SIG-M5 treated with dmso at 0.1 percent for 504 hours (cell line): ENCODE data around the gene AGMO.

ENCODE experiments used
- DNase-seq: peaks from one replicate; lab custom pipeline; 2025; ENCODE audit not compliant: unreplicated experiment; lab: John Stamatoyannopoulos, UW

The AGMO gene

DNA sequence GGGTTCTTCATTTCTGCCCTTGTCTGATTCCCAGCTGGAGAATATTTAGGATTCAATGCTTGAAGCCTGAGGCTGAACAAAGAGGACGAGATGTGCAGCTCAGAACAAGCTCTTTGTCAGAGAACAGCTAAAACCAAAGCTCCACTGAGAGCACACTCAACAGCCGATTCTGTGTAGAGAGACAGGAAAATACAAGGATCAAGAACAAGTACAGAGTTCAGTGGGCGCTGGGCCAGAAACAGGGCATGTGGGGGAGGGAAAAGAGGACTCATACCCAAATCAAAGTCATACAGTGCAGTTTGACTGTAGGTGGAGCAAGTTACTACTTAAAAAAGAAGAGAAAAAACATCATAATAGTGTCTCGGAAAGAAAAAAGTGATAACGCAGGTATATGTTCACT lies at the start of gene AGMO:
Gene AGMO (minus strand): TSS at position 181 of the 400 bp plus-strand sequence.
- no peak for DNase-seq

DNA sequence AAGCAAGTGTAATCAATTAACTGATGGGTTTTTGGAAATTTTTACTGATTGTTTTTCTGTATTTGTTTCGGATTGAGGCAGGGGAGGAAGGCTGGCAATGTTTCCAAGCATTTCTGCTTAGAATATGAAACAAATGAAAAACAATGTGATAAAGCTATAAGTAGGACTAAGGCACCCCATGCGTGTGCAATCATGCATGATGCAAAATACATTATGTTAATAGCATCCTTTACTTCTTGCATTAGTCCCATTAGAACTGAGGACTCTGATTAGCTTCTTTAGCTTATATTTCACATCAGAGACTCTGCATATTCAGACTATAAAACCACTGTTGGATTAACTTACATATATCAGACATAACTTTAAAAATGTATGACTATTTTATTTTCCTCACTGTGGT lies 48.7 kb upstream of the AGMO start:
- no peak for DNase-seq

DNA sequence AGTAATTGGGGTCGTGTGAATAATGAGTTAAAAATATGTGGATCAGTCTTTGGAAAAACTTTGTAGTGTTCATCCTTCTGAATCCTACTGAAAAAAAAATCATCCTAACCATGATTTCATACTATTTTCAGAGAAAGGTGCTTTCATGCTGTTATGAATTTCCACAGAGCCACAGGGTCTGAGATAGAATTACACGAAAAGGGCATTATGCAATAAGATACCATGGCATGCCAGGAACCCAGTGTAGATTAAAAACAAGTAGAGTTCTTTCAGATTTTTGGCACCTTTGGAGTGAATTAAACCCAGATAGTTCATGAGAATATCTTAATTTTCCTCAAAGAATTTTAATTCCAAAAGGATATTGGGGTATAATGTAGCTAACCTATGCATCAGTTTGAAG lies 47.5 kb upstream of the AGMO start:
- DNase-seq, result no peak

DNA sequence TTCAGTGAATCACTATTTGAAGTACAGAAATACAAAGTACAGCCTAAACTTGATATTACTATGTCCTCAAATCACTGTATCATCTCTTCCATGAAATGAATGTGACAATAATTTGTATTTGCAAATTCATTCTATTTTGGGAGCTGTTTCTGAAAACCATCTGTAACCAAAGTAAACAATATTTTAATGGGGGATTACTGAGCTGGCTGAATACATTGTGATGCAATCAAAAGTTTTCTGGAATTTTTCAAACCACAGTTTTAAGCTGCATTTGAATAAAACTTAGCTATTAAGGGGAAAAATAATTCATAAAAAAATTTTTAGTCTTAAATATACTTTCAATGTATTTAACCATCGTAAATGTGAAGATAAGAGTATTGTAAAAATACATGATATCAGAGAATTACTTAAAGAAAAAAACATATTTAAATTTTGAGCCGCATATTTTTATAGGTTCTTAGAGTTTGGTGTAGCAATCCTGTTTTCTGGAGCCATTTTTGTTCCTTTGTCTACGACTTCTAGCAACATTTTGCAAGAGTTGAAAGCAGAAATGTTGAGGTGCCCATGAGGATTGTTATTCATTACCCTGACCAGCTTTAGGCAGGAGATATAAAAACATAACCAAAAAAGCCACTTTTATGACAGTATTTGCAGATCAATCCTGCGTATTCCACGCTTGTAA lies 45.9 kb upstream of the AGMO start:
- DNase-seq, result no peak

DNA sequence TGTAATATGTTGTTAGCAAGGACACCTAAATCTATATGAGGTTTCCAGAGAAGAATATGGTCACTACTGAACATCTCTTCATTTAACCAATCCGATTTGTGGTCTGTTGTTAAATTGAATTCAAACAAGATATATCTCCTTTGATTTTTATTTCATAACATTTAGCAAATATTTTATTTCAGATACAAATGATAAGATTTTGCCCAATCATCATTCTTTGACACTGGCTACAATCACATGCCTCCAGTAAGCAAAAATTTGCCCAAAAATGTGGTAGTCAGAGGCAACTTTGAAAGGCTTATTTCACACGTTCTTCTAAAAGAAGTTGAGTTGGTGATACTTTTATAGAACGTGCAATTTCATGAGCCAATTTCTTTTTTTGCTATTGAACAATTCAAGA lies 44.7 kb upstream of the AGMO start:
- DNase-seq, result no peak

DNA sequence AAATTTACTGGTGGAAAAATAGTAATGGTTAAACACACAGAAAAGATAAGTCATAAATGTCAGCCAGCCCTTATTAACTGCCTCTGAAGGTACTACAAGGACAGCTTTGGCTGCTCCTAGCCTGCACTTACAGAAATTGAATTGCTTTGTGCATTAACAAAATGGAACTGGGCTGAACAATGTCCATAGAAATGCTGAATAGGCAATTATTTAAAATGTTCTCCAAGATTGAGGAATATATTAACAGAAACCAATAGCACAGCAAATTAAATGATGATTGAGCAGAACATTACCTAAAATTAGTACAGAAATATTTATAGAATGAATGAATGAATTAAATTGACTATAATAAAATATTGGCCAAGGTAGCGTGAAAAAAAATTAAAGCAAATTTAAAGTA lies 42.4 kb upstream of the AGMO start:
- DNase-seq, result no peak

DNA sequence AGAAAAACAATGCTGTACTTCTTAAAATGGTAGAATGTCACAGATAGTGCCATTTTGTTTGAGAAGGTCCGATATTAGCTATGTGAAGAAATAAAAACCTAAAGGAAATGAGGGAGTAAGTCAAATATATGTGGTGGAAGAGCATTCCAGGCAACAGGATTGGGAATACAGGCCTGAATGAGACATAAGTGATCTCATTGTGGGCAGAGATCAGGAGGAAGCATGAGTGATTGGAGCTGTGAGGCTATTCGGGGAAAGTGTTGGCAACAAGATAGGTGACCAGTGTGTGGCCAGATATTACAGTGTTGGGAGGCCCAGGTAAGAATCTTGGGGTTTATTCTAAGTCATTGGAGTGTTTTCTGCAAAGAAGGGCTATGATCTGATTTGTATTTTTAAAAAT lies 41.3 kb upstream of the AGMO start:
- DNase-seq, result no peak

DNA sequence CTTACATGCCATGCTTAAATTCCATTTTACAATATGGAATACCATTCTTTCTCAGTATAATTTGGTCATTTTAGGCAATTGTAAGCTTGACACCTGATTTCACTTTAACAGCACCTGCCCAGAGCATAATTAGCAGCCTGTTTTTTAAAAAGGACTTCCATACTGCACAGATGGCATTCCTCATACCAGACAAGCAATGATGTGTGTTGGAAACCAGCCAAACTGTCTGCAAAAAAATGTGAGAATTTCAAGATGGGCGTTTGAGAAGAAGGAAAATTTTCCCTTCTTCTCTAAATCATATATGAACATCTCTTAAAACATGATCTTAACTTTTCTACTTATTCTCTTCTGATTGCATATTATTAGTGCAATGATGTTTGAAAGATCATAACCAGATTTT lies 40.4 kb upstream of the AGMO start:
- no peak for DNase-seq

DNA sequence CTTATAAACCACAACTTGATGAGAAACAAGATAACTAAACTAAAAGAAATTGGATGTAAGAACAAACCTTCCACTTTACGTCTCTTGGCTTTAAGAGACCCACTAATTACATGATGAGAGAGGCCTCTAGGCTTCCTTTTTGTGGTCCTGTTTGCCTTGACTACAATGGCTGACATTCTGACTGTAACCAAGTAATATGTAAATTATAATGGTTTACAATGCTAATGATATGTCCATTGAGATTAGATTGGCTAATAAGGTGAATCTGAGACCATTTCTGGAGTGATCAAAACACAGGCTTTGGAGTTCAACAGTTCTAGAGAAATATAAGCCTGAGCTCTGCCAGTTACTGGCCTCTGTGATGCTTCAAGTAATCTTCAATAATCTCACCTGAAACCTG lies 39.4 kb upstream of the AGMO start:
- DNase-seq, result no peak

DNA sequence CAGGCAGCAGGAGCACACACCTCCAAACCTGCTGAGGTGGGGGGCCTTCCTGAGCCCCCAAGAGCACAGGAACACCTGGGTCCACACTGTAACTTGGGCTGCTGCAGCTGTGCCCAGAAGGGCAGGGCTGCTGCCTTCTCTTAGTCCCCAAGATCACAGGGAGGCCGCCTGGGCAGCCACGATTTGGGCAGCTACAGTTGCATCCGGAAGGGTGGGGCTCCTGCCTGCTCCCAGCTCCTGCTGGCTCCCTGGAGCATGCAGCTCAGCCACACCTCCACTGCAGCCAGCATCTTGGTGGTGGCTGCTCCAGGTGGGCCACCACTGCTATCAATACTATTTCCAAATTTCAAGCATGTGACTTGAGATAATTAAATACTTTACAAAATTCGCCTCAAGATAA lies 38.5 kb upstream of the AGMO start:
- no peak for DNase-seq

DNA sequence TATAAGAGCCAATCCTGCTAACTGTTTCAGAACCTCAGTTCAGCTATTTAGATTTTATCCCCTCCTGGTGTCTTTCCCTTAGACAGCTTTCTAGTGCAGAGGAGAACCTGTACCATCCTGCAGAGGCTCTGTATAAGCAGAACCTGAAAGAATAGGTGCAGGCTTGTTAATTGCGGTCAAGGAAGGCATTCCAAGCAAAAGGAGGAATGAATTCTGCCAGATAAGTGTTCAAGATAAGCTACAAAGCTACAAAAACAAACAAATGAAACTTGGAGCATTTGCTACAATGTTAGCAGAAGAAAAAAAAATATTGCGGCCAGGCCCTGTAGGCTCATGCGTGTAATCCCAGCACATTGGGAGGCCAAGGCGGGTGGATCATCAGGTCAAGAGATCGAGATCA lies 32.6 kb upstream of the AGMO start:
- DNase-seq, result no peak

DNA sequence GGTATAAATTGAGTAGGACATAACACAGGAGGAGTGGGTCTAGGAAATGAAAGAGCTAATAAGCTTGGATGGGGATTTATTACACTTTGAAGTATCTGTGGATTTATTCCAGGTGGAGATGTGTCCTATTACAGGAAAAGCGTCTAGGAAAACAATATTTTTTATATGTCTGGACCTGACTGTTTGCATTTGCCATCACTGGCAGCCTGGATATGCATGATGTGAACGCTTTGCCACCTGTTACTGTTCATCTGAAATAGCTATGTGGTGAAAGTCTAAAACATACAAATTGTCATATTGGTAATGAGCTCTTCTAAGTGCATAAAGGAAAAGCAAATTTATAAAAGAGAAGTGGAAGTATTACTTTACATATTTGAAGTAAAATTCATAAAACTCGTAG lies 31.6 kb upstream of the AGMO start:
- DNase-seq, result no peak

DNA sequence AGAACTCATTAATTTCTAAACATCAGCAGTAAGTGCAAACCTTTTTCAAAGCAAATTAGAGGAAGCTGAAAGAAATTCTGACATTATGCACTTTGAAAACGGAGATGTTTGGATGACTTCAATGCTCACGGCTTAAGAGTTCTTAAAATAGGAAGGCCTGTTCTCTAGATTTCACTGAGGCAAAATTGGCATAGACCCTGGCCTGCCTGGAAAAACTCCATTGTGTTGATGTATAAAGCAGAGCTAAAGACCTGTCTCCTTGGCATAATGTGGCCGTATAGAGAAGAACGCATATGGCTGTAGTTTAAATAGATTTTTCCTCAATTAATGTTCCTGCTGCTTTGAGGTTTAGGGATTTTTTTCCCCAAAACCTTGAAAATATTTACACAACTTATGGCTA lies 24.5 kb upstream of the AGMO start:
- DNase-seq, result no peak

DNA sequence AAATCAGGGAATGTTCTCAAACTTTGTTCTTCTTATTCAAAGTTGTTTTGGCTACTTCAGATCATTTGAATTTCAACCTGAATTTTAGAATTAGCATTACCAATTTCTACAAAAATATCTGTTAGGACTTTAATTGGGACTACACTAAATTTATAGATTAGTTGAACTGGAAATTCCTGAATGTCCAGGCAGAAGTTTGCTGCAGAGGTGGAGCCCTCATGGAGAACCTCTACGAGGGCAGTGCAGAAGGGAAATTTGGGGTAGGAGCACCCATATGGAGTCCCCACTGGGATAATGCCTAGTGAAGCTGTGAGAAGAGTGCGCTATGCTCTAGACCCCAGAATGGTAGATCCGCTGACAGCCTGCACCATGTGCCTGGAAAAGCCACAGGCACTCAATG lies 22.8 kb upstream of the AGMO start:
- no peak for DNase-seq

DNA sequence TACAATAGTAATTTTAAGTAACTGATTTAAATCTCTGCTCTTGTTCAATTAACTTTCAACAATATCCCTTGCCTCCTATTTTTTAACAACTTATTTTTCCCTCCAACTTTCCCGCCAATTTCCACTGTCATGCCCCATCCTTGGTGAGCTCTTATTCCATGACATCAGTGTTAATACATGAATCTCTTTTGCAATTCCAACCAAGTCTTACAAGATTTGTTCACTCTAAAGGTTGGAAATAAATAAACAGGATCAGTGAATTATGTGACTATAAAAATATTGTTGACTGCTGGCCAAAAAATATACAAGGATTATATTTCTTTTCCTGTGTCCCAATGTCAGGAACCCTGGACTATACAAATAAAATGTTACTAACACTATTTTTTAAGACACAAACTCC lies 21.0 kb upstream of the AGMO start:
- no peak for DNase-seq

DNA sequence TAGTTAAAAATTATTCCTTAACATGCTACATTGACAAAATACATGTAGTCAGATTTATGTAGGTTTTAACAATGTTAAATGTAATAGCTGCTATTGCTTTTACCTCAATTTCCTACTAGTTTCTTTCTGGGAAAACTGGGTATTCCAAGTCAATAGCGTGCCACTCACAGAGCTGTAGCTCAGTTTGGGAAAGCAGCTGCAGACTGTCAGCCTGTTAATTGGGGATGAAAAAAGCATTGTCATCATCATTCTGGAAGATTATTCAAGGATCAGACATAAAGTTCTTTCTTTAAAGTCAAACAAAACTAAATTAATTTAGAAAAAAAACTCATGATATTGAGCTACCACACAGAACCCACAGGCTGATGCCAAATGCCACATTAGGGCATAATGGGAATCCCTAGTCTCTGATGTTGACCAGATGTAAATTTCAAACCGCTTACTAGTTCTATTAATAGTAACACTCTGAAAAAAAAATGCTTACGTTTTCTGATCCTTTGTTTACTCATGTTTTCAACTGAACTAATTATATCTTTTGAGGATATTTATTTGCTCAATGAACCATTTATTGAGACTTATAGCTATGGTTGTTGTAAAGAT lies 19.6 kb upstream of the AGMO start:
- DNase-seq, result no peak

DNA sequence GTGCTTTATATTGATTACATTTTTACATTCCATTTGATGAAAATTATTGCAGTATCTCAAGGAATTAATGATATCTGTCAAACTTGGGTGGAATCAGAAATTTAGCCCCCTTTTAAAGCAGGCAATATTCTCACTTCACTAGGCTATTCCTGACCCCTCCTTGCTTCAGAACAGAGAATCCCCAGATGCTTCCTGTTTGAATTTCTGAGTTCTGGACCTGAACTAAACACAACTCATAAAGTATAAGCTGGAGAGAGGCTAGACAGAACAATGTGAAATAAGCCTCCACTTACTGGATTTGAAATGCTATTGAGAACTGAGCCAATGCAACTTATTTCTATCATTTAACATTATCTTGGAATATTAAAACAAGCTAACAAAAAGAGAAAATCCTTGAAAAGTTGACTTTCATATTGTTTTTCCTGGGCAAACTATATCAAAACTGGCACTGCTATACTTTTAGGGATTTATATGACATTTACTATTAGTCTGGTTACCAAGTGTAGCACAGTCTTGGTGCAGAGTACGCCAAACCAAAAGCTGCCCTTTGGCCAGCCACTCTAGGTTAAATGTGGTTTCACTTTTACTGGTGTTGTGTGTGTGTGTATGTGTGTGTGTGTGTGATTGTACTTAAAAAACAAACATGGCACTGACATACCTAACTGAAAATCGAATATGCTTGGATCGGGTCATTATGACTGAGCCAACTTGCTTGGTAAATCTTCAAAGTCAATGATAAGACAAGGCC lies 19.0 kb upstream of the AGMO start:
- no peak for DNase-seq

DNA sequence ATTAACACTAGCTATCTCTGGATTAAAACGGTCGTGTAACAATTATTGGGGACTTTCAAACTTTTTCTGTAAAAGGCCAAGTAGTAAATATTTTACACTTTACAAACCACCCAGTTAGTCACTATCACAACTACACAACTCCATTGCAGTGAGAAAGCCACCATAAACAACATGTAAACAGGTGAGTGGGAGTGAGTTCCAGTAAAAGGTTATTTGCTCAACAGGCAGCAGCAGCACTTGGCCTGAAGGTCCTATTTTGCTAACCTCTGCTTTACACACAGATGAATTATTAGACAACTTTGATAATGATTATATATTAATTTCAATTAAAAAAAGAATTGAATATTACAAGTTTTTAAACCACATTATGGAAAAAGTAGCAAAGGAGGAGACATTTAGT lies 15.8 kb upstream of the AGMO start:
- no peak for DNase-seq

DNA sequence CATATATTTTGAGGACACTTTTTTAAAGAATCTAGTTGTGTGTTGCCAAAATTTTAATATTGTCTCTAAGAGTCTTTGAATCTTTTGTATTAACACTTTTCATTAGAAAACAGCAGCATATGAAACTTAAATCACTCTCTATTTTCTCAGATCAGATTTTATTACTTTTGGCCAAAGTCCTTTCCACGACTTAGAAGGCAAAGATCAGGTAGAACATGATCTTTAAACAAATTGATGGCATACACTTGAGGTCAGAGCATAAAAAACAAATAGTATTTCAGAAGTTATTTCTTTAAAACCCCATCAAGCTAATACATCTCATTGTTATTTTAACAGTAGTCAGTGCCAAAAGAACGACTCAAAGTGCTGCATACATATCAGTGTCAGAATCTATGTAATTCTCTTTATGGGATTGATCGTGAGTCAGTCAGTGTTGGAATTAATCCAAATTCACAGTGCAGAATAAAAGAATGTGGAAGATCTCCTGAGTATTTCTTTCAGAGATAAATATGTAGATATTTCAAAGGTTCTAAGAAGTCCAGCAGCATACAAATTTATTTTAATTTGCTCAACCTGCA lies 9.6 kb upstream of the AGMO start:
- DNase-seq, result no peak

DNA sequence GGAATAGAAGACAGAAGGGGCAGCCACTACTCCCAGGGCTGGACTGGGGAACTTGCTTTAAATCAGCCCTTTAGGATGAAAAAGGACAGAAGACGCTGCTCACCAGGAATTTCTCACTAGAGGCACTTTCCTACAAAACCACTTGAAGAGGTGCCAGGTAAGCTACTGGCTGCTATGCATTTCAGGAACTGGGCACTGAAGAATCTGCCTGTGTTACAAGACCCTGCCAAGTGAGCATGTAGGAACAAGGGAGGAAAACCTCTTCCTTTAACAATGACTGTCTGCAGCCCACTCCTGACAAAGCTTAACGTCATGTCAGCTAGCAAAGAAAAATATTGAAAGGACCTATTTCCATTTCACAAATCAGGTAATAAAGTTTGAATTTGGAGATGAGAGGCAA lies 5.8 kb upstream of the AGMO start:
- DNase-seq, result no peak

DNA sequence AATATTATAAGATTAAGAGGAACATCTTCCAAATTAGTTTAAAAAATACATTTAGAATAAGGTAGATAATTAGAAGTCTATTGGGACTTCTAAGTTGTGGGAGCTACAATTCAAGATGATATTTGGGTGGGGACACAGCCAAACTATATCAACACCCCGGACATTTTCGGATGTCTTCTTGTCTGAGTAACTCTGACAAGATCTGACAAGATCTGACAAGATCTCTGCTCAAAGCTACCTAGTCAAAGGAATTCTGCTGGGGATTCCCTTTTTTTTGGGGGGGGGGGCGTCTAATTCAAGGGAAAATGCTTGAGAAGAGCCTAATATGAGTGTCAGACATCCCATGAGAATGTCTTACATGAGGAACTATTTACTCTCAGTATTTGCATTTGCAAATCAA lies 5.2 kb upstream of the AGMO start:
- no peak for DNase-seq

DNA sequence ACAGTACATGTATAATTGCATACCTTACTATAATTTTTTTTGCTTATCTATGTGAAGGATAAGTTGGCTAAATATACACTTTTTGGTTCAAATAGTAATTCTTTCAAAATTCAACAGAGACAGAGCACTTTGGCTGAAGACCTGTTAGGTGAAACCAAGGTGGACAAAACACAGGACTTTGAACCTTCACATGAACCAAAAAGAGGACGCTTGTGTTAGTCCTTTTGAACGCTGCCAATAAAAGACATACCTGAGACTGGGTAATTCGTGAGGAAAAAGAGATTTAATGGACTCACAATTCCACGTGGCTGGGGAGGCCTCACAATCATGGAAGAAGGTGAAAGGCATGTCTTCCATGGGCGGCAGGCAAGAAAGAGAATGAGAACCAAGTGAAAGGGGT lies 4.7 kb upstream of the AGMO start:
- no peak for DNase-seq
